ENCODE results near the gene GFOD1.
A peak's percentile ranks its signal among the peaks of the same experiment; 100 is the strongest.
"Not testable (repeated sequence)": the region's sequence is repeated elsewhere in the genome, so short reads cannot be mapped to it uniquely, and the experiment has no call there.

GFOD1 gene

DNA sequence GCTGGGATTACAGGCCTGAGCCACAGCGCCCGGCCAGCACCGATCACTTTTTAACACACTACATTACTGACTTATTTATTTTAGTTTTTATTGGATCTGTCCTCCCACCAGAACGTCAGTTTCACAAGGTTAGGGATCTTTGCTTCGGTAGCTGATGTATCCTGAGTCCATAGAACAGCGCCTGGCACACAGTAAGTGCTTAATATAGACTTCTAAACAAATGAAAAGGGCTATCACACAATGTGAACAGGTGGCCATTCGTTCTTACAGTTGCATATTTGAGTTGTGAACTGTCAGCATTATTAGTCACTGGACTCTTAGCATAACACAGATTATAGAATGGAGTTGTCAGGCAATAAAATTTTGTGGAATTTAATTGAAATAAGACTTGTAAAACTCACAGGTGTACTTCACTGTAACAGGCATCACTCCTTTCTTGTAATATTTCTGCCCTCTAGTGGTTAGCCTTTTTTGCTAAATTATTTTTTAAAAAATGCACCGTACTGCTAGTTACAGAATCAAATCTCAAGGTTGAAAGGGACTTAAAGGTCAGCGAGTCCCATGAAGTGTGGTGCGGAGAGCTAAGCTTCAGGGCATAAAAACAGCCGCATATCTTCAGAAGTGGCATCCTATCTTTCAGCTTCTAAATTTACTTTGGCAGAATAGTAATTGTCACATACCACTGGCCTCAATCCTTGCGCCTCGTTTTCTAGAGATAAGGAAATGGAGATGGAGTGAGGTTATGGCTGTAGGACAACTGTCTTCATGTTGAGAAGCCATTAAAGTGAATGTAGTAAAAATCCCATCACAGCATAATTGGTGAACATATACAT, 155.7 kb downstream of the GFOD1 start:
- DNase-seq (ENCODE audit: low read depth in 2 of 3, low spot score in 2 of 3) = no peak

- no peak for DNase-seq (ENCODE audit: low read depth in 2 of 3, low spot score in 2 of 3)
Measured at GRCh38 chr6:13328875-13329183, 158.6 kb downstream of the GFOD1 start.

DNA sequence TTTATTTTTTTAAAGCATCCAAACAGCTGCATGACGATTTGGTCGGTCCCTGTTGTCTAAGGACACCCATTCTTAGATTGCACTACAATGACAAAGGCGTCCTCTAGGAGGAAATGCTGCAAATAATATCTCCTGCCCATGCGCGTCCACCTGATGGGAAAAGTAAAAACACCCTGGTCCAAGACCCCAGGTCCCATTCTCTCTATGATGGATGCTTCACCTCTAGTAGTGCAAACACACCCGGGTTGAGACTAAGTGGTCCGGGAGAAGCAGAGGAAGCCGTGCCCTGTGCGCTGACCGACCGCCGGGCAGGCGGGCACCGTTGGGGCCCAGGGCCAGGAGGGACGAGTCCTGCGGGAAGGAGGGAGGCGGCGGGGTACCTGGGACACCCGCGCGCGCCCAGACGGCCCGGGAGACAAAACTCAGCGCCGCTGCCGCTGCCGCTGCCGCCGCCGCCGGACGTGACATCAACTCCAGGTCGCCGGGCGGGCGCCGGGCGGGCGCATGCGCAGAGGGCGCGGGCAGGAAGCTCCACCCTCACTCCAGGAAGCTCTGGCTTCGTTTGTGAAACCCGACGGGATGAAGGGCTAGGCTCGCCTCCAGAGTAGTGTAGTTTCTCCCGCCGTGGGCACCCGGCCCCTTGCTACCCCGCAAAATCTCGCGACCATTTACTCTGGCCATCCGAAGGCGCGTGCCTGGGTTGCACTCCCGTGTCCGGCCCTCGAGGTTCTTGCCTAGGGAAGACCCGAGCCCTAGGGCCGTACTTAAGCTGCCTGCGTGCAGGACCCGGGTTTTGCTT, 159.1 kb downstream of the GFOD1 start, which contains the start of gene TBC1D7:
Gene TBC1D7 (minus strand): TSS at position 462 of the 799 bp plus-strand sequence. CDS start 1,639 bp downstream, outside the sequence.
- peak; percentile 86 to 90 (median 90) for DNase-seq (ENCODE audit: low read depth in 2 of 3, low spot score in 2 of 3)

DNA sequence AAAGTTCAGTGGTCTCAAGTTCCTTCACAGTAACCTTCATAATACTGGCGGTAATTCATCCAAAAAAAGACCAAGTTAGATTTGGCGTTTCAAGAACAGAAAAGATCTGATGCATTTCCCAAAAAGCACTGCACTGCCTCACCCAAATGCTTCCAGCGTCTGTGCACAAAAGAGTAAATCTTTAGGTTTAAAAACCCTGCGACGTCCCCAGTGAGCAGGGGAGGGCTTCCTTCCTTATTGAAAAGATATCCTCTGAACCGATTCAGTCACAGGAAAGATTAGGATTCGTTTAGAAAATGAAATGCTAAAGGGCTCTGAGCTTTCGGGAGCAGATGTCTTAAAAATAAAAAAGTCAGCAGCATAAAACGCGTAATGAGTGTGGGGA, 159.7 kb downstream of the GFOD1 start:
- DNase-seq (ENCODE audit: low read depth in 2 of 3, low spot score in 2 of 3) = no peak

GRCh38 chr6:13326031-13326586, 161.3 kb downstream of the GFOD1 start:
- not testable (repeated sequence) for DNase-seq (ENCODE audit: low read depth in 2 of 3, low spot score in 2 of 3)

- DNase-seq (ENCODE audit: low read depth in 2 of 3, low spot score in 2 of 3) = no peak
Measured at GRCh38 chr6:13319891-13320564, 167.4 kb downstream of the GFOD1 start.

GRCh38 chr6:13318821-13319220, 168.6 kb downstream of the GFOD1 start:
- no peak for DNase-seq (ENCODE audit: low read depth in 2 of 3, low spot score in 2 of 3)

DNA sequence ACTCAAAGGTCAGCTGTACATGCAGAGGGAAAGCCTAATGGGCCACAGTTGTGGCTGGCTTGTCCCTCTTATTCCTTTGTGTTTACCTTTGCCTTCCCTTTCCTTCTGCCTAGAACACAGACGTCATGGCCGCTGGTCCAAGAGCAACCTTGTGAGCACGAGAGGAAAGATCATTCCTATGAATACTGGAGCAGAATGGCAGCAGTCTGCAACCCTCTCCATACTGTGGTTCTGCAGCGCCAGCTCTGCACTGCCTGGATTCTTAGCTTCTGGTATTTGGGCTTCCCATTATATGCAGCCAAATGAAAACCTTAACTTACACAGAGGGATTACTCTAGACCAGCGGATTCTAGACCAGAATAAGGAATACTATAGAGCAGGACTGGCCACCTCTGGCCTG, 171.5 kb downstream of the GFOD1 start:
- no peak for DNase-seq (ENCODE audit: low read depth in 2 of 3, low spot score in 2 of 3)

DNA sequence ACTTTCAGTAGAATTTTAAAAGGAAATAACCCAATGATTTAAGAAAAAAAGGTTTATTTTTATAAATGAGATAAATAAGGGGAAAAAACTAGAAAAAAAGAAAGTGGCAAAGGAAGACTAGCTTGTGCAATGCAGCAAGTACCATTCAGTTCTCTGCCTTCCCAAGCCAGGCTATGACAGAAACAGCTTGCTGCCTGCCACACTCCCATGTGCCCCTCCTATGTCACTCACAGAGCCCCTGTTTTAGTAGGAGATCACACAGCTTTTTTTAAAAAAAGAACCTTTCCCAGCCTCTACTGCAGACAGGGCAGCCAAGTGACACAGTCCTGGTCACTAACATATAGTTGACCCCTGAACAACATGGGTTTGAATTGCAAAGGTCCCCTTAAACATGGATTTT, 172.6 kb downstream of the GFOD1 start:
- DNase-seq (ENCODE audit: low read depth in 2 of 3, low spot score in 2 of 3) = no peak

DNA sequence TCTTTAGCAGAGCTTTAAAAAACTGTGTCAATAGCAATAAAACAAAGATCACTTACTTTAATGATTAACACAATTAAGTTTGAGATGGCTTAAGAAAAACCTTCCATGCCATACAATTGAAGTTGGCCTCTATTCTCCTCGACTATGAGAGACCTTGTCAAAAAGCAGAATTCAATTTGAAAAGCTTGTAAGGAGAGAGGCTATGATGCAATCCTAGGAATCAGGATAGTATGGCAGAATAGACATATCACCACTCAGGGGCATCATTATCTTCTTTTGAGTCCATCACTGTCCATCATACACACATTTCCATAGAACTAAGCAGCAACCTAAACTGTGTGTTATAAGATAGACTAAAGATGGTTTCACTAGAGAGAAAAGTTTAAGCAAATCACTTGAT, 176.2 kb downstream of the GFOD1 start:
- DNase-seq (ENCODE audit: low read depth in 2 of 3, low spot score in 2 of 3) = no peak

GRCh38 chr6:13308332-13308731, 179.1 kb downstream of the GFOD1 start:
- DNase-seq (ENCODE audit: low read depth in 2 of 3, low spot score in 2 of 3) = no peak

Data from activated CD8-positive, alpha-beta memory T cell treated with anti-CD3 and anti-CD28 coated beads for 48 hours (primary cell).